Measurements from ENCODE around the gene ZSCAN30. TPM values are rescaled to one million over a fixed set of nuclear protein-coding genes. Genes with fewer than 3 reads are reported as not detected.
"Not testable (repeated sequence)": the region's sequence is repeated elsewhere in the genome, so short reads cannot be mapped to it uniquely, and the experiment has no call there.

ZSCAN30 gene
- total and polyA plus RNA-seq, 4 donors: 6.3 to 31.8 (median 21.1) TPM

DNA sequence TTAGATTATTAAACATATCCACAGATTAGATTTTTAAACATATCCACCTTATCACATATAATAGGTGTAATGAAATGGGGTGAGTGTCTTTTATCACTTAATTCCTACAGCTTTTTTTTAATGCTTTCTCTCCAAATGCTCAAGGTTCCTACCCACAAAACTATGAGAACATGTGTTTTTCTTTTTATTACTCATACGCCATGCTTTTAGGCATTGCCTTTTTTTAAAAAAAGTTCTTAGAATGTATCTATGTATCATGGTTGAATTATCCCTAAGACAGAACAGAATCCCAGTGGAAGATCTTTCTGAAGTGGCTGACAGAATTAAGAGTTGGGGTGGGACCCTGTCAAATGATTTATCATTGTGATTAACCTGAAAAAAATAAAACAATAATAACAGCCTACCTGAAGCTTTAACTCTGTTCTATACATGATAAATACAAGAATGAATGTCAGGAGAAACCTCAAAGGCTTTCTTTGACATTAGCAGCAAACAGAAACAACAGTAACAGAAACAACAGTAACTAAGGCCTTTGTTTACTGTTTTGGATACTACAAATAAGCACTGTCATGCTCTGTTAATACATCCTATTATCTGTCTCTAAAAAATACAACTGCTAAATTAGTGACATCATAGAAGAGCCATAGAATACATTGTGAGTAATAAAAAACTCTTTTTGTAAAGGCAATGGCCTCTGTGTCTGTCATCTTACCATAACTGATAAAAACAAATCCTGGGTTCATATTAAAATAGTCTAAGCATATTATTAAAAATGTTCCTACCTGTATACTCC, 53.3 kb downstream of the ZSCAN30 start:
- ATAC-seq (ENCODE audit: low FRiP score) (no peak), DNase-seq (no peak)
- intact Hi-C loops (cut with DNase I): no loop called here
- H3K27ac ChIP-seq (ENCODE audit: low read depth in 1 of 2, low read length in 2 of 2): no peak overlapping the region
- no peaks in the 10 kb centered on the region for H3K27me3 ChIP-seq (ENCODE audit: control insufficient read depth in 1 of 2, insufficient read depth in 2 of 2, low read length in 1 of 2)
- H3K4me1 ChIP-seq (ENCODE audit: control insufficient read depth in 1 of 2, insufficient read depth in 2 of 2, low read length in 2 of 2): no peaks in the 10 kb centered on the region
- no peaks in the 10 kb centered on the region for H3K36me3 ChIP-seq (ENCODE audit: control insufficient read depth in 1 of 2, insufficient read depth in 2 of 2, low read length in 1 of 2)
- H3K9me3 ChIP-seq (ENCODE audit: control insufficient read depth, low read length): no peaks in the 10 kb centered on the region
- WGBS, 2 donors: 38 to 59% methylated on average over 1 of the region's 1 CpG
- no peak overlapping the region for H3K4me3 ChIP-seq (ENCODE audit: low read length in 2 of 2)

DNA sequence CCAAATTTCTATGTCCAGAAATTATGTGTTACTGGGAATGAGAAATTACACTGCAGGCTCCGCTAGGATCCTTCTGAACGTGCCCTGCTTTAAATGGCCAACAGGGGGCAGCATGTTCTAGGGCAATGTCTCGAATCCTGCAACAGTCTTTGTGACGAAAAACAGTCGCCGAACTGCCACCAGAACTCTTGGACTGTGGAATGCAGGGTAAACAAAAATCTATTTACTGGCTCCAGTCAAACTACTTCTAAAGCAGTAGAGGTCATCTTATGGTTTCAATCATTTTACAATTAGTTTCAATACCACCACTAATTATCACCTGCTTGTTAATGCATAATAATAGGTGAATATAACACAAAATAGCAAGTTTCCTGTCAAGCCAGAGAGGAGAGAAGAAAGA, 59.0 kb downstream of the ZSCAN30 start:
- peak; percentile 88 for ATAC-seq (ENCODE audit: low FRiP score)
- DNase-seq: peak; percentile 83 to 91
- Histone ChIP-seq H3K9me3 (ENCODE audit: control insufficient read depth, low read length) (no peaks in the 10 kb centered on the region), H3K4me3 (ENCODE audit: low read length in 2 of 2) (peak overlapping the region in 1 of 2 donors; percentile 64), H3K4me1 (ENCODE audit: control insufficient read depth in 1 of 2, insufficient read depth in 2 of 2, low read length in 2 of 2) (no peaks in the 10 kb centered on the region), H3K27ac (ENCODE audit: low read depth in 1 of 2, low read length in 2 of 2) (no peak overlapping the region), H3K36me3 (ENCODE audit: control insufficient read depth in 1 of 2, insufficient read depth in 2 of 2, low read length in 1 of 2) (no peaks in the 10 kb centered on the region), H3K27me3 (ENCODE audit: control insufficient read depth in 1 of 2, insufficient read depth in 2 of 2, low read length in 1 of 2) (no peaks in the 10 kb centered on the region)
- intact Hi-C loops (cut with DNase I): loop anchor here (2.0 to 5.0 kb wide), 2 partner anchors 121 to 124 kb away; no protein-coding TSS in a partner anchor
- WGBS, 2 donors: 0 to 1% methylated on average over 6 of the region's 6 CpGs

DNA sequence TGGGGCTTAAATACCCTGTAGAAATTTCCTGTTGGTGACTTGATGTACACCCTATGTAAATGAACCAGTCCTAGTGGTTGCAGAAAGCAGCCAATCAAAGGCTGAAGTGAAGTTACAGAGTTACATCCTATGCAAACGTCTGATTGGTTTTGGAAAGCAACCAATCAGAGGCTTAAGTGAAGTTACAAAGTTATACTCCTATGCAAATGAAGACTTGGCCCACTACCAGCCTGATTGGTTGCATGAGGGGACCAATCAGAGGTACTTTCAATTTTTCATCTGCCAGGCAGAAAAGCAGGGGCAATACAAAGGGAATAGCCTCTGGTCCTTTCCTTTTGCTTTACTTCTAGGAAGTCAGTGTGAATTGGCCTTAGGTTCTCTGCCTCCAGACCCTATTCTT, 62.8 kb downstream of the ZSCAN30 start:
- ATAC-seq (ENCODE audit: low FRiP score) (no peak), DNase-seq (no peak)
- no peaks in the 10 kb centered on the region for H3K4me1 ChIP-seq (ENCODE audit: control insufficient read depth in 1 of 2, insufficient read depth in 2 of 2, low read length in 2 of 2)
- H3K27me3 ChIP-seq (ENCODE audit: control insufficient read depth in 1 of 2, insufficient read depth in 2 of 2, low read length in 1 of 2): no peaks in the 10 kb centered on the region
- no peak overlapping the region for H3K27ac ChIP-seq (ENCODE audit: low read depth in 1 of 2, low read length in 2 of 2)
- intact Hi-C loops (cut with DNase I): no loop called here
- no peak overlapping the region for H3K4me3 ChIP-seq (ENCODE audit: low read length in 2 of 2)
- H3K36me3 ChIP-seq (ENCODE audit: control insufficient read depth in 1 of 2, insufficient read depth in 2 of 2, low read length in 1 of 2): no peaks in the 10 kb centered on the region
- H3K9me3 ChIP-seq (ENCODE audit: control insufficient read depth, low read length): no peaks in the 10 kb centered on the region
- WGBS, 2 donors: 73 to 91% methylated on average over 1 of the region's 1 CpG

DNA sequence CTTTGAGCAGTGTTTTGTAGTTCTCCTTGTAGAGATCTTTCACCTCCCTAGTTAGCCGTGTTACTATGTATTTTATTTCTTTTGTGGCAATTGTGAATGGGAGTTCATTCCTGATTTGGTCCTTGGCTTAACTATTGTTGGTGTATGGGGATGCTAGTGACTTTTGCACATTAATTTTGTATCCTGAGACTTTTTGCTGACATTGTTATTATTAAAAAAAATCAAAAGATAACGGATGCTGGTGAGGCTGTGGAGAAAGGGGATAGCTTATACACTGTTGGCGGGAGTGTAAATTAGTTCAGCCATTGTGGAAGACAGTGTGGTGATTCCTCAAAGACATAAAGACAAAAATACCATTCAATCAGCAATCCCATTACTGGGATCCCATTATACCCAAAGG, 66.2 kb downstream of the ZSCAN30 start:
- H3K4me1 ChIP-seq (ENCODE audit: control insufficient read depth in 1 of 2, insufficient read depth in 2 of 2, low read length in 2 of 2): no peaks in the 10 kb centered on the region
- intact Hi-C loops (cut with DNase I): no loop called here
- 87 to 88% methylated on average over 3 of the region's 3 CpGs for WGBS, 2 donors
- no peak for DNase-seq
- H3K9me3 ChIP-seq (ENCODE audit: control insufficient read depth, low read length): no peaks in the 10 kb centered on the region
- H3K27me3 ChIP-seq (ENCODE audit: control insufficient read depth in 1 of 2, insufficient read depth in 2 of 2, low read length in 1 of 2): no peaks in the 10 kb centered on the region
- ATAC-seq (ENCODE audit: low FRiP score): no peak
- H3K36me3 ChIP-seq (ENCODE audit: control insufficient read depth in 1 of 2, insufficient read depth in 2 of 2, low read length in 1 of 2): no peaks in the 10 kb centered on the region
- no peak overlapping the region for H3K27ac ChIP-seq (ENCODE audit: low read depth in 1 of 2, low read length in 2 of 2)
- H3K4me3 ChIP-seq (ENCODE audit: low read length in 2 of 2): no peak overlapping the region

DNA sequence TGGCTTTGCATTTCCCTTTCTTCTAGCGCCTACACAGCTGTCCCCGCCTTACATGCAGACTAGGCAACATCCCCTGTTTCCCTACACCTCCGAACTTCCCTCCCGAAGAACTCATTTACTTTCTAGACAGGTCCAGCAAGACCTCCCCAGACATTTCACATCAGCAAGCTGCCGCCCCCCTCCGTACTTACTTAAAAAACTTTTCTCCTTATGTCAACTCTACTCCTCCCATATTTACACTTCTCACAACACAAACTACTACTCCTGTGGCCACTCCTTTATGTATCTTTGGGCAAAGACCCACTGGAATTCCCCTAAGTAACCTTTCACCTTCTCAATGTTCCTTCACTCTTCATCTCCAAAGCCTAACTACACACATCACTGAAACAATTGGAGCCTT, 69.6 kb downstream of the ZSCAN30 start:
- intact Hi-C loops (cut with DNase I): no loop called here
- WGBS, 2 donors: 74 to 79% methylated on average over 6 of the region's 6 CpGs
- Histone ChIP-seq H3K27ac (ENCODE audit: low read depth in 1 of 2, low read length in 2 of 2) (no peak overlapping the region), H3K27me3 (ENCODE audit: control insufficient read depth in 1 of 2, insufficient read depth in 2 of 2, low read length in 1 of 2) (no peaks in the 10 kb centered on the region), H3K36me3 (ENCODE audit: control insufficient read depth in 1 of 2, insufficient read depth in 2 of 2, low read length in 1 of 2) (no peaks in the 10 kb centered on the region), H3K4me3 (ENCODE audit: low read length in 2 of 2) (no peak overlapping the region), H3K4me1 (ENCODE audit: control insufficient read depth in 1 of 2, insufficient read depth in 2 of 2, low read length in 2 of 2) (no peaks in the 10 kb centered on the region), H3K9me3 (ENCODE audit: control insufficient read depth, low read length) (no peaks in the 10 kb centered on the region)
- ATAC-seq (ENCODE audit: low FRiP score) (no peak), DNase-seq (no peak)

DNA sequence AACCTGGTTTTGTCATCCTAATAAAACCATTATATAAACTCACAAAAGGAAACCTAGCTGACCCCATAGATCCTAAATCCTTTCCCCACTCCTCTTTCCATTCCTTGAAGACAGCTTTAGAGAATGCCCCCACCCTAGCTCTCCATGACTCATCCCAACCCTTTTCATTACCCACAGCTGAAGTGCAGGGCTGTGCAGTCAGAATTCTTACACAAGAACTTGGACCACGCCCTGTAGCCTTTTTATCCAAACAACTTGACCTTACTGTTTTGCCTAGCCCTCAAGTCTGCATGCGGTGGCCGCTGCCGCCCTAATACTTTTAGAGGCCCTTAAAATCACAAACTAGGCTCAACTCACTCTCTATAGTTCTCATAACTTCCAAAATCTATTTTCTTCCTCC, 70.7 kb downstream of the ZSCAN30 start:
- H3K4me3 ChIP-seq (ENCODE audit: low read length in 2 of 2); H3K4me1 ChIP-seq (ENCODE audit: control insufficient read depth in 1 of 2, insufficient read depth in 2 of 2, low read length in 2 of 2); H3K36me3 ChIP-seq (ENCODE audit: control insufficient read depth in 1 of 2, insufficient read depth in 2 of 2, low read length in 1 of 2); H3K9me3 ChIP-seq (ENCODE audit: control insufficient read depth, low read length); intact Hi-C loops (cut with DNase I); ATAC-seq (ENCODE audit: low FRiP score); DNase-seq; H3K27me3 ChIP-seq (ENCODE audit: control insufficient read depth in 1 of 2, insufficient read depth in 2 of 2, low read length in 1 of 2); H3K27ac ChIP-seq (ENCODE audit: low read depth in 1 of 2, low read length in 2 of 2): not testable (repeated sequence)
- WGBS, 2 donors: 94 to 95% methylated on average over 4 of the region's 4 CpGs

DNA sequence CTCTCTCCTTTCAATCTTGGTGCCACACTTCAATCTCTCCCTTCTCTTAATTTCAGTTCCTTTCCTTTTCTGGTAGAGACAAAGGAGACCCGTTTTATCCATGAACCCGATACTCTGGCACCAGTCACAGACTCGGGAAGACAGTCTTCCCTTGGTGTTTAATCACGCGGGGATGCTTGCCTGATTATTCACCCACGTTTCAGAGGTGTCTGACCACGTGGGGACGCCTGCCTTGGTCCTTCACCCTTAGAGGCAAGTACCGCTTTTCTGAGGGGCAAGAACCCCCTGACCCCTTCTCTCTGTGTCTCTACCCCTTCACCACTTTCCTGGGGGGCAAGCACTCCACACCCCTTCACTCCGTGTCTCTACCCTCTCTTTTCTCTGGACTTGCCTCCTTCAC, 73.4 kb downstream of the ZSCAN30 start:
- H3K4me1 ChIP-seq (ENCODE audit: control insufficient read depth in 1 of 2, insufficient read depth in 2 of 2, low read length in 2 of 2); H3K27ac ChIP-seq (ENCODE audit: low read depth in 1 of 2, low read length in 2 of 2); intact Hi-C loops (cut with DNase I); DNase-seq; H3K36me3 ChIP-seq (ENCODE audit: control insufficient read depth in 1 of 2, insufficient read depth in 2 of 2, low read length in 1 of 2); H3K27me3 ChIP-seq (ENCODE audit: control insufficient read depth in 1 of 2, insufficient read depth in 2 of 2, low read length in 1 of 2); H3K9me3 ChIP-seq (ENCODE audit: control insufficient read depth, low read length); H3K4me3 ChIP-seq (ENCODE audit: low read length in 2 of 2); ATAC-seq (ENCODE audit: low FRiP score): not testable (repeated sequence)
- WGBS, 2 donors: 84 to 87% methylated on average over 10 of the region's 10 CpGs

DNA sequence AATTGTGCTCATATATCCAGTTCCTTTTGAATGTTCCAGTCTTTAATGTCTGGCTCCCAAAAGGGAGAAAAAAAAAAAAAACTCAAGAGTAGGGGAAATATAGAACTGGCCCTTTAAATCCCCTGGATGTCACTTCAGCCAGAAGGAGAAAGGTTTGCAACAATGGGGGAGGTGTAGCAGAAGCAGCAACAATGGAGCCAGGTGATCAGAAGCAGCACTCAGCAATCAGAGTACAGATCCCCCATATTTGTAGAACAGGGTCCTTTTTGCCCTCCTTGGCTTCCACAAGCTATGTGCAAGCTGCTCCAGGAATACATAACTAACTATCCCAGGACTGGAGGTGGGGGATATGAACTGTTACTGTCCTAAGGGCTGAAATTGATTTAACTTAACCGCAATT, 75.0 kb downstream of the ZSCAN30 start:
- Histone ChIP-seq H3K36me3 (ENCODE audit: control insufficient read depth in 1 of 2, insufficient read depth in 2 of 2, low read length in 1 of 2) (no peaks in the 10 kb centered on the region), H3K4me3 (ENCODE audit: low read length in 2 of 2) (no peak overlapping the region), H3K4me1 (ENCODE audit: control insufficient read depth in 1 of 2, insufficient read depth in 2 of 2, low read length in 2 of 2) (no peaks in the 10 kb centered on the region), H3K27ac (ENCODE audit: low read depth in 1 of 2, low read length in 2 of 2) (no peak overlapping the region), H3K27me3 (ENCODE audit: control insufficient read depth in 1 of 2, insufficient read depth in 2 of 2, low read length in 1 of 2) (no peaks in the 10 kb centered on the region), H3K9me3 (ENCODE audit: control insufficient read depth, low read length) (no peaks in the 10 kb centered on the region)
- ATAC-seq (ENCODE audit: low FRiP score) (no peak), DNase-seq (no peak)
- intact Hi-C loops (cut with DNase I): no loop called here
- WGBS, 2 donors: 86 to 88% methylated on average over 1 of the region's 1 CpG

DNA sequence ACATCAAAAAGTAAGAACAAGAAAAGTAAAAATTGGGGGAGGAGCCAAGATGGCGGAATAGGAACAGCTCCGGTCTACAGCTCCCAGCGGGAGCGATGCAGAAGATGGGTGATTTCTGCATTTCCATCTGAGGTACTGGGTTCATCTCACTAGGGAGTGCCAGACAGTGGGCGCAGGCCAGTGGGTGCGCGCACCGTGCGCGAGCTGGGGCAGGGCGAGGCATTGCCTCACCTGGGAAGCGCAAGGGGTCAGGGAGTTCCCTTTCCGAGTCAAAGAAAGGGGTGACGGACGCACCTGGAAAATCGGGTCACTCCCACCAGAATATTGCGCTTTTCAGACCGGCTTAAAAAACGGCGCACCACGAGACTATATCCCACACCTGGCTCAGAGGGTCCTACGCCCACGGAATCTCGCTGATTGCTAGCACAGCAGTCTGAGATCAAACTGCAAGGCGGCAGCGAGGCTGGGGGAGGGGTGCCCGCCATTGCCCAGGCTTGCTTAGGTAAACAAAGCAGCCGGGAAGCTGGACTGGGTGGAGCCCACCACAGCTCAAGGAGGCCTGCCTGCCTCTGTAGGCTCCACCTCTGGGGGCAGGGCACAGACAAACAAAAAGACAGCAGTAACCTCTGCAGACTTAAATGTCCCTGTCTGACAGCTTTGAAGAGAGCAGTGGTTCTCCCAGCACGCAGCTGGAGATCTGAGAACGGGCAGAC, 84.1 kb downstream of the ZSCAN30 start:
- H3K9me3 ChIP-seq (ENCODE audit: control insufficient read depth, low read length); DNase-seq; H3K4me1 ChIP-seq (ENCODE audit: control insufficient read depth in 1 of 2, insufficient read depth in 2 of 2, low read length in 2 of 2); ATAC-seq (ENCODE audit: low FRiP score); intact Hi-C loops (cut with DNase I); H3K4me3 ChIP-seq (ENCODE audit: low read length in 2 of 2); H3K27me3 ChIP-seq (ENCODE audit: control insufficient read depth in 1 of 2, insufficient read depth in 2 of 2, low read length in 1 of 2); H3K27ac ChIP-seq (ENCODE audit: low read depth in 1 of 2, low read length in 2 of 2); H3K36me3 ChIP-seq (ENCODE audit: control insufficient read depth in 1 of 2, insufficient read depth in 2 of 2, low read length in 1 of 2): not testable (repeated sequence)
- 90 to 91% methylated on average over 13 to 25 of the region's 30 CpGs for WGBS, 2 donors
